Right lobe of liver (tissue), 6 donors: ENCODE data around the gene PYCR2. TPM values are rescaled to one million over a fixed set of nuclear protein-coding genes. Genes with fewer than 3 reads are reported as not detected.
"Not testable (repeated sequence)": the region's sequence is repeated elsewhere in the genome, so short reads cannot be mapped to it uniquely, and the experiment has no call there.

Source experiments
- ATAC-seq, 4 donors: fragments of 200-7000 bp; cut with Tn5 transposase; one replicate each; pipeline ENCODE4 v1.9.1; 2020; ENCODE audit warnings: mild to moderate bottlenecking in 4 of 4, moderate library complexity in 4 of 4
- DNase-seq, 3 donors: peaks; one replicate each; pipeline ENCODE4 v3.0.0-alpha.2; 2020
- H3K27ac ChIP-seq, 3 donors: fragments of 200-600 bp; one replicate each; pipeline ENCODE4 v1.8.0; 2022
- H3K27me3 ChIP-seq, 2 donors: fragments of 200-600 bp; one replicate each; pipeline ENCODE4 v1.8.0; 2022
- H3K36me3 ChIP-seq, 4 donors: fragments of 200-600 bp; sonication (generic) in 1 of 4; one replicate each; pipeline versions ENCODE4 v1.5.1 to v1.8.0; 2017 to 2022; ENCODE audit warnings: control low read depth in 1 of 4
- H3K4me1 ChIP-seq, 4 donors: fragments of 200-600 bp; sonication (generic) in 1 of 4; one replicate each; pipeline versions ENCODE4 v1.5.1 to v1.8.0; 2017 to 2022; ENCODE audit warnings: control low read depth in 1 of 4
- H3K4me3 ChIP-seq, 3 donors: fragments of 200-600 bp; one replicate each; pipeline ENCODE4 v1.8.0; 2022
- H3K9me3 ChIP-seq, 4 donors: fragments of 200-600 bp; sonication (generic) in 1 of 4; one replicate each; pipeline versions ENCODE4 v1.5.1 to v1.8.0; 2017 to 2022; ENCODE audit warnings: control low read depth in 1 of 4
- POLR2A ChIP-seq: fragments of 450-650 bp; IDR thresholded peaks from one replicate; pipeline ENCODE4 v1.6.1; 2017; ENCODE audit warnings: antibody characterized with exemption, mild to moderate bottlenecking
- WGBS: methylation state at CpG from one replicate; pipeline ENCODE4 v1.1.6; 2018; ENCODE audit warnings: low coverage, low lambda C conversion rate; ENCODE audit not compliant: insufficient coverage; ENCODE audit errors: missing lambda C conversion rate; 5-methylcytosine and 5-hydroxymethylcytosine counted together
- intact Hi-C, 2 donors: fragments of 100-400 bp; cut with DNase I; formaldehyde crosslinking; loops; one replicate each; pipeline versions ENCODE4 v1.11.2 to v1.14.1; 2022
- total RNA-seq, 6 experiments: library from RNA; depleted of rRNA in 2 of 6; stranded (reverse); fragments of >200 nt in 2 of 6; fragmentation: NEBNext Ultra II Directional in 3 of 6; extraction: Animal tissue kit (Norgen Biotek cat#: 25700) in 3 of 6; gene quantifications; one replicate each; pipeline versions ENCODE4 v1.1.0 to v1.2.4, GENCODE V29; 2016 to 2023
- TF ChIP-seq, protein P1 (sequence below), 4 donors: fragments of 200-600 bp in 3 of 4; fragments of 450-650 bp in 1 of 4; IDR thresholded peaks; one replicate each; pipeline versions ENCODE4 v1.5.1 to v1.8.0; 2016 to 2022; ENCODE audit warnings: antibody characterized with exemption in 4 of 4, mild to moderate bottlenecking in 2 of 4
- donor health status: DM: no; HTN: yes; CAD: no.
- donor health status: DM: no; HTN: no; CAD: no.
- donor health status: DM: no; HTN: no; CAD: no.
- donor health status: DM: no; HTN: yes; CAD: no.
- donor health status: DM: no; HTN: yes; CAD: no.

The PYCR2 gene
- total RNA-seq, 6 experiments from 2014 or later = 20.0 to 42.6 (median 24.9) TPM

- H3K27ac ChIP-seq = no peak overlapping the region
- no peaks in the 10 kb centered on the region for H3K36me3 ChIP-seq
- H3K27me3 ChIP-seq = no peaks in the 10 kb centered on the region
- WGBS = 90% methylated on average over 5 of the region's 5 CpGs
- no peaks in the 10 kb centered on the region for H3K4me1 ChIP-seq
- intact Hi-C loops = no loop called here
- no peak overlapping the region for H3K4me3 ChIP-seq
- no peak for DNase-seq
- no peak for TF ChIP-seq POLR2A
- TF ChIP-seq, protein P1, sequence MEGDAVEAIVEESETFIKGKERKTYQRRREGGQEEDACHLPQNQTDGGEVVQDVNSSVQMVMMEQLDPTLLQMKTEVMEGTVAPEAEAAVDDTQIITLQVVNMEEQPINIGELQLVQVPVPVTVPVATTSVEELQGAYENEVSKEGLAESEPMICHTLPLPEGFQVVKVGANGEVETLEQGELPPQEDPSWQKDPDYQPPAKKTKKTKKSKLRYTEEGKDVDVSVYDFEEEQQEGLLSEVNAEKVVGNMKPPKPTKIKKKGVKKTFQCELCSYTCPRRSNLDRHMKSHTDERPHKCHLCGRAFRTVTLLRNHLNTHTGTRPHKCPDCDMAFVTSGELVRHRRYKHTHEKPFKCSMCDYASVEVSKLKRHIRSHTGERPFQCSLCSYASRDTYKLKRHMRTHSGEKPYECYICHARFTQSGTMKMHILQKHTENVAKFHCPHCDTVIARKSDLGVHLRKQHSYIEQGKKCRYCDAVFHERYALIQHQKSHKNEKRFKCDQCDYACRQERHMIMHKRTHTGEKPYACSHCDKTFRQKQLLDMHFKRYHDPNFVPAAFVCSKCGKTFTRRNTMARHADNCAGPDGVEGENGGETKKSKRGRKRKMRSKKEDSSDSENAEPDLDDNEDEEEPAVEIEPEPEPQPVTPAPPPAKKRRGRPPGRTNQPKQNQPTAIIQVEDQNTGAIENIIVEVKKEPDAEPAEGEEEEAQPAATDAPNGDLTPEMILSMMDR (IDR thresholded peaks at IDR 0.05) = no peak
- ATAC-seq = no peak
- H3K9me3 ChIP-seq = no peaks in the 10 kb centered on the region
These were observed 10.7 kb upstream of the PYCR2 start for GRCh38 chr1:225934711-225935110.

DNA sequence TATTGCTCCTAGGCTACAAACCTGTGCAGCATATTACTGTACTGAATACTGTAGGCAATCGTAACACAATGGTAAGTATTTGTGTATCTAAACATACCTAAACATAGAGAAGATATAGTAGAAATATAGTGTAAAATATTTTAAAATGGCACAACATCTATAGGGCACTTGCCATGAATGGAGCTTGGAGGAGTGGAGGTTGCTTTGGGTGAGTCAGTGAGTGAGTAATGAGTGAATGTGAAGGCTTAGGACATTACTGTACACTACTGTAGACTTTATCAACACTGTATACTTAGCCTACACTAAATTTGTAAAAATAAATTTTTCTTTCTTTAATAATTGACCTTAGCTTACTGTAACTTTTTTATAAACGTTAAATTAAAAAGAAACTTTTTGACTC is 9.0 kb upstream of the PYCR2 start:
- Histone ChIP-seq H3K36me3 (no peaks in the 10 kb centered on the region), H3K9me3 (no peaks in the 10 kb centered on the region), H3K4me3 (no peak overlapping the region), H3K4me1 (no peaks in the 10 kb centered on the region), H3K27me3 (no peaks in the 10 kb centered on the region), H3K27ac (no peak overlapping the region)
- ATAC-seq (no peak), DNase-seq (no peak)
- TF ChIP-seq, protein P1 (IDR thresholded peaks at IDR 0.05) = no peak
- TF ChIP-seq POLR2A = no peak
- intact Hi-C loops = no loop called here
- WGBS = 68% methylated on average over 2 of the region's 2 CpGs

GRCh38 chr1:225931270-225932136 is 7.5 kb upstream of the PYCR2 start:
- Histone ChIP-seq H3K27ac (no peak overlapping the region), H3K9me3 (no peaks in the 10 kb centered on the region), H3K4me1 (no peaks in the 10 kb centered on the region), H3K27me3 (no peaks in the 10 kb centered on the region), H3K36me3 (no peaks in the 10 kb centered on the region), H3K4me3 (no peak overlapping the region)
- DNase-seq (no peak), ATAC-seq (no peak)
- TF ChIP-seq, protein P1 (IDR thresholded peaks at IDR 0.05) = no peak
- TF ChIP-seq POLR2A = no peak
- WGBS = 89% methylated on average over 4 of the region's 5 CpGs
- intact Hi-C loops = no loop called here

DNA sequence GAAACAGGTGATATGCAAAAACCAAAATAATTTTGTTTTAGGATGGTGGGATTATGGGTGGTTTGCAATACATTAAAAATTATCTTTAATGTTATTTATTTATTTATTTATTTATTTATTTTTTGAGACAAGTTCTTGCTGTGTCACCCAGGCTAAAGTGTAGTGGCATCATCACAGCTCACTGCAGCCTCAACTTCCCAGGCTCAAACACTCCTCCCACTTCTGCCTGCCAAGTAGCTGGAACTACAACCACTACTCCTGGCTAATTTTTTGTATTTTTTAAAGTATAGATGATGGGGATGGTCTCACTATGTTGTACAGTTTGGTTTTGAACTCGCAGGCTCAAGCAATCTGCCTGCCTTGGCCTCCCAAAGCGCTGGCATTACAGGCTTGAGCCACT is 6.5 kb upstream of the PYCR2 start:
- TF ChIP-seq, protein P1 (IDR thresholded peaks at IDR 0.05) = no peak
- TF ChIP-seq POLR2A = no peak
- Histone ChIP-seq H3K27me3 (no peaks in the 10 kb centered on the region), H3K27ac (no peak overlapping the region), H3K9me3 (no peaks in the 10 kb centered on the region), H3K4me3 (no peak overlapping the region), H3K4me1 (no peaks in the 10 kb centered on the region), H3K36me3 (no peaks in the 10 kb centered on the region)
- no peak for DNase-seq
- no peak for ATAC-seq
- intact Hi-C loops = no loop called here
- WGBS = 94% methylated on average over 2 of the region's 2 CpGs

- intact Hi-C loops, H3K27ac ChIP-seq, H3K4me1 ChIP-seq, H3K27me3 ChIP-seq, ATAC-seq, H3K36me3 ChIP-seq, H3K4me3 ChIP-seq, H3K9me3 ChIP-seq, DNase-seq: not testable (repeated sequence)
- WGBS = 86% methylated on average over 3 of the region's 3 CpGs
These were observed 5.4 kb upstream of the PYCR2 start for GRCh38 chr1:225929462-225929861.
